A549 (cell line): ENCODE data around the gene ASIP. TPM values are rescaled to one million over a fixed set of nuclear protein-coding genes. Genes with fewer than 3 reads are reported as not detected.
"Not testable (repeated sequence)": the region's sequence is repeated elsewhere in the genome, so short reads cannot be mapped to it uniquely, and the experiment has no call there.

Source experiments
- ATAC-seq, 2 experiments: fragments of 200-7000 bp in 1 of 2; fragments of >200 bp in 1 of 2; cut with Nextera tagmentation in 1 of 2; cut with Tn5 transposase in 1 of 2; 3 replicates each; pipeline versions ENCODE4 v1.8.0 to v1.9.1; 2018 to 2020; ENCODE audit warnings: mild to moderate bottlenecking in 1 of 2, moderate library complexity in 1 of 2
- CTCF ChIA-PET: fragments of 300-600 bp; sonication (Branson Sonifier 250); formaldehyde crosslinking; extraction: SDS; loops from one replicate; lab custom pipeline; 2021; ENCODE audit warnings: antibody characterized with exemption, inconsistent platforms; lab: Yijun Ruan, JAX
- POLR2A ChIA-PET: fragments of 350-600 bp; formaldehyde crosslinking; extraction: SDS; loops from one replicate; lab custom pipeline; 2021; ENCODE audit warnings: antibody characterized with exemption, inconsistent platforms; lab: Yijun Ruan, JAX
- DNase-seq, 2 experiments: peaks; one replicate each; pipeline versions ENCODE4 v3.0.0 to v3.0.0-alpha.2; 2011 to 2016; ENCODE audit warnings: low read depth in 1 of 2, low spot score in 1 of 2
- FAIRE-seq: peaks from 2 replicates; lab custom pipeline; 2011; peaks lifted over from hg19 to GRCh38; lab: Jason Lieb, UNC
- H3K27ac ChIP-seq, 2 experiments: fragments of >200 bp; sonication (Bioruptor Twin); formaldehyde crosslinking; 3 replicates each; pipeline ENCODE4 v1.5.1; 2016 to 2017
- H3K4me1 ChIP-seq: fragments of >200 bp; sonication (Bioruptor Twin); formaldehyde crosslinking; 3 replicates; pipeline ENCODE4 v1.6.1; 2016
- H3K4me2 ChIP-seq: fragments of >200 bp; sonication (Bioruptor Twin); formaldehyde crosslinking; 3 replicates; pipeline ENCODE4 v1.6.1; 2016
- H3K4me3 ChIP-seq: fragments of >200 bp; sonication (Bioruptor Twin); formaldehyde crosslinking; 3 replicates; pipeline ENCODE4 v1.5.1; 2016
- H3K9me3 ChIP-seq: fragments of >200 bp; sonication (Bioruptor Twin); formaldehyde crosslinking; 3 replicates; pipeline ENCODE4 v1.6.1; 2016
- BCL3 ChIP-seq: fragments of >200 bp; sonication (Bioruptor Twin); formaldehyde crosslinking; IDR thresholded peaks from 3 replicates; pipeline ENCODE4 v1.6.1; 2016
- BHLHE40 ChIP-seq: IDR thresholded peaks from 2 replicates; pipeline ENCODE4 v1.6.1; 2012; ENCODE audit warnings: low read depth, low read length, inconsistent platforms
- CBX2 ChIP-seq: fragments of 200-600 bp; sonication (generic); IDR thresholded peaks from 2 replicates; pipeline ENCODE4 v1.6.1; 2016; ENCODE audit warnings: low read depth, mild to moderate bottlenecking, borderline replicate concordance
- CBX8 ChIP-seq: fragments of 200-600 bp; sonication (generic); IDR thresholded peaks from 2 replicates; pipeline ENCODE4 v1.6.1; 2016
- CEBPB ChIP-seq, 2 experiments: fragments of >200 bp in 1 of 2; sonication (Bioruptor Twin) in 1 of 2; formaldehyde crosslinking in 1 of 2; IDR thresholded peaks; 2 replicates each; pipeline ENCODE4 v1.6.1; 2012 to 2016
- CHD2 ChIP-seq: fragments of 150-350 bp; IDR thresholded peaks from 2 replicates; pipeline ENCODE4 v1.6.1; 2014; ENCODE audit warnings: low read length; ENCODE audit not compliant: partially characterized antibody
- E2F6 ChIP-seq: IDR thresholded peaks from 2 replicates; pipeline ENCODE4 v1.6.1; 2012; ENCODE audit warnings: low read depth, borderline replicate concordance
- ELK1 ChIP-seq: fragments of 150-350 bp; IDR thresholded peaks from 2 replicates; pipeline ENCODE4 v1.6.1; 2014; ENCODE audit warnings: low read depth, mild to moderate bottlenecking, low read length
- ESRRA ChIP-seq: fragments of 150-350 bp; IDR thresholded peaks from 2 replicates; pipeline ENCODE4 v1.6.1; 2014; ENCODE audit warnings: mild to moderate bottlenecking, low read length, borderline replicate concordance
- FOSB ChIP-seq: fragments of 250-450 bp; sonication (Bioruptor Pico); IDR thresholded peaks from 2 replicates; pipeline ENCODE4 v1.5.0; 2020; ENCODE audit warnings: mild to moderate bottlenecking, moderate library complexity
- FOSL2 ChIP-seq, 2 experiments: fragments of 450-650 bp in 1 of 2; fragments of >200 bp in 1 of 2; sonication (Bioruptor Twin) in 1 of 2; formaldehyde crosslinking; IDR thresholded peaks; 2 replicates each; pipeline versions ENCODE4 v1.5.0 to v1.6.1; 2016 to 2020; ENCODE audit warnings: mild to moderate bottlenecking in 1 of 2, moderate library complexity in 1 of 2
- FOXS1 ChIP-seq: fragments of 250-450 bp; sonication (Bioruptor Pico); IDR thresholded peaks from 2 replicates; pipeline ENCODE4 v1.5.0; 2020; ENCODE audit warnings: mild to moderate bottlenecking, moderate library complexity
- GATA3 ChIP-seq: IDR thresholded peaks from 2 replicates; pipeline ENCODE4 v1.6.1; 2012; ENCODE audit warnings: borderline replicate concordance
- HDAC2 ChIP-seq: fragments of 200-600 bp; sonication (generic); IDR thresholded peaks from 2 replicates; pipeline ENCODE4 v1.6.1; 2016
- HES2 ChIP-seq: fragments of >200 bp; sonication (Bioruptor Twin); formaldehyde crosslinking; IDR thresholded peaks from 2 replicates; pipeline ENCODE4 v1.6.1; 2016
- JUN ChIP-seq, 2 experiments: fragments of >200 bp; sonication (Bioruptor Twin); formaldehyde crosslinking; IDR thresholded peaks; 2 replicates in 1 of 2; 3 replicates in 1 of 2; pipeline ENCODE4 v1.6.1; 2016 to 2017
- KDM1A ChIP-seq: fragments of 200-600 bp; sonication (generic); IDR thresholded peaks from 2 replicates; pipeline ENCODE4 v1.6.1; 2016; ENCODE audit warnings: low read depth, mild to moderate bottlenecking
- KDM5A ChIP-seq: fragments of 200-600 bp; sonication (generic); IDR thresholded peaks from 2 replicates; pipeline ENCODE4 v1.6.1; 2016; ENCODE audit warnings: antibody characterized with exemption, mild to moderate bottlenecking
- MYC ChIP-seq: IDR thresholded peaks from 2 replicates; pipeline ENCODE4 v1.6.1; 2012; ENCODE audit warnings: mild to moderate bottlenecking, inconsistent platforms, low read length, improper control_type of control experiment, borderline replicate concordance
- NFE2L2 ChIP-seq: fragments of 150-350 bp; conservative IDR thresholded peaks from 2 replicates; pipeline ENCODE4 v1.6.1; 2014; ENCODE audit warnings: low read length
- NPAS2 ChIP-seq: fragments of 250-450 bp; sonication (Bioruptor Pico); IDR thresholded peaks from 2 replicates; pipeline ENCODE4 v1.8.0; 2022; ENCODE audit warnings: mild to moderate bottlenecking, moderate library complexity, borderline replicate concordance
- PHF8 ChIP-seq: fragments of 200-600 bp; sonication (generic); IDR thresholded peaks from 2 replicates; pipeline ENCODE4 v1.6.1; 2016; ENCODE audit warnings: low read depth, mild to moderate bottlenecking, antibody characterized with exemption, moderate library complexity, borderline replicate concordance
- POLR2AphosphoS2 ChIP-seq: conservative IDR thresholded peaks from 2 replicates; pipeline ENCODE4 v1.6.1; 2012; ENCODE audit warnings: low read length, improper control_type of control experiment, inconsistent platforms
- RARB ChIP-seq: fragments of 250-450 bp; sonication (Bioruptor Pico); IDR thresholded peaks from 2 replicates; pipeline ENCODE4 v1.8.0; 2021; ENCODE audit warnings: mild to moderate bottlenecking, moderate library complexity
- SREBF2 ChIP-seq: fragments of 450-650 bp; IDR thresholded peaks from 2 replicates; pipeline ENCODE4 v1.6.1; 2014; ENCODE audit warnings: mild to moderate bottlenecking, moderate library complexity
- TFCP2L1 ChIP-seq: fragments of 250-450 bp; sonication (Bioruptor Pico); IDR thresholded peaks from 2 replicates; pipeline ENCODE4 v1.5.0; 2021; ENCODE audit warnings: mild to moderate bottlenecking
- USF2 ChIP-seq: fragments of 450-650 bp; IDR thresholded peaks from 2 replicates; pipeline ENCODE4 v1.6.1; 2014; ENCODE audit warnings: antibody characterized with exemption
- ZC3H11A ChIP-seq: fragments of 450-650 bp; IDR thresholded peaks from 2 replicates; pipeline ENCODE4 v1.6.1; 2014; ENCODE audit warnings: antibody characterized with exemption, mild to moderate bottlenecking
- ZSCAN20 ChIP-seq: fragments of 250-450 bp; sonication (Bioruptor Pico); IDR thresholded peaks from 2 replicates; pipeline ENCODE4 v1.8.0; 2022; ENCODE audit warnings: mild to moderate bottlenecking, moderate library complexity
- WGBS: methylation state at CpG from one replicate; pipeline ENCODE4 v1.1.6; 2017; ENCODE audit errors: missing lambda C conversion rate; 5-methylcytosine and 5-hydroxymethylcytosine counted together
- polyA plus RNA-seq, 4 experiments: library from polyadenylated mRNA; depleted of rRNA in 3 of 4; stranded (reverse); fragments of >200 nt; fragmentation: RNase III in 1 of 4; extraction: RNeasy Plus Mini Kit Qiagen cat#74134 plus additional on column Dnase treatment in 1 of 4; gene quantifications; 2 replicates in 3 of 4; 3 replicates in 1 of 4; pipeline ENCODE4 v1.2.3, GENCODE V29; 2011 to 2017

ASIP gene
- polyA plus RNA-seq, 2 of the 4 experiments (the other 2 are of a cell fraction), result not detected

GRCh38 chr20:34201531-34201930 is 39.7 kb upstream of the ASIP start:
- CTCF ChIA-PET, result no interaction called here
- TF ChIP-seq USF2 (no peak), KDM5A (no peak), JUN (IDR thresholded peaks at IDR 0.05) (no peak), CEBPB (IDR thresholded peaks at IDR 0.05) (no peak), NPAS2 (CRISPR knock-in tag) (no peak), CBX8 (no peak), FOSB (CRISPR knock-in tag) (no peak), E2F6 (no peak), ZSCAN20 (no peak), NFE2L2 (no peak), ELK1 (no peak), MYC (no peak), KDM1A (no peak), FOXS1 (CRISPR knock-in tag) (no peak), RARB (CRISPR knock-in tag) (no peak), BHLHE40 (no peak)
- Histone ChIP-seq H3K4me2 (no peak overlapping the region), H3K4me3 (no peak overlapping the region), H3K9me3 (0 out of 3 replicates have a peak, but pooled peaks cover 4% of the 10 kb centered on the region), H3K4me1 (no peaks in the 10 kb centered on the region), H3K27ac (no peak overlapping the region)
- DNase-seq (no peak), FAIRE-seq (no peak), ATAC-seq (no peak)
- POLR2A ChIA-PET, result no interaction called here
- WGBS, result 80% methylated on average over 4 of the region's 4 CpGs

- CTCF ChIA-PET, result interaction anchor here (0.6 to 1.9 kb wide), 4 partner anchors 11 to 62 kb away, joined by 3 to 9 read pairs (median 4); no protein-coding TSS in a partner anchor
- ATAC-seq, H3K4me2 ChIP-seq, H3K4me3 ChIP-seq, H3K4me1 ChIP-seq, FAIRE-seq, H3K27ac ChIP-seq, DNase-seq, POLR2A ChIA-PET: not testable (repeated sequence)
- WGBS, result 76% methylated on average over 21 of the region's 21 CpGs
- peaks cover 11% of the 10 kb centered on the region; the same call in 1 of the 3 replicates for H3K9me3 ChIP-seq
Observed at GRCh38 chr20:34205172-34205880, 35.9 kb upstream of the ASIP start.

GRCh38 chr20:34209111-34209510 is 32.1 kb upstream of the ASIP start:
- no peak for FAIRE-seq
- ChIA-PET CTCF (interaction anchor here (0.7 to 1.9 kb wide), 3 partner anchors 19 to 28 kb away, joined by 3 to 5 read pairs (median 3); no protein-coding TSS in a partner anchor), POLR2A (no interaction called here)
- Histone ChIP-seq H3K4me1 (no peaks in the 10 kb centered on the region), H3K9me3 (peaks cover 31% of the 10 kb centered on the region), H3K4me3 (no peak overlapping the region), H3K4me2 (no peak overlapping the region), H3K27ac (no peak overlapping the region)
- no peak for DNase-seq
- 25% methylated on average over 1 of the region's 3 CpGs for whole genome bisulfite sequencing
- no peak for ATAC-seq
- TF ChIP-seq HES2 (no peak), CBX2 (no peak), SREBF2 (no peak), BCL3 (no peak), TFCP2L1 (CRISPR knock-in tag) (no peak), CBX8 (no peak), POLR2AphosphoS2 (no peak), PHF8 (no peak), GATA3 (no peak), HDAC2 (no peak), KDM5A (no peak), ZC3H11A (no peak), CHD2 (no peak), FOXS1 (CRISPR knock-in tag) (no peak), ESRRA (no peak), BHLHE40 (no peak), FOSL2 (IDR thresholded peaks at IDR 0.05) (no peak), FOSL2 (CRISPR knock-in tag; IDR thresholded peaks at IDR 0.05) (no peak)
